Stimulated activated CD4-positive, alpha-beta T cell treated with anti-CD3 and anti-CD28 coated beads, TNF-alpha, amount 100 ng/mL, for 4 hours (primary cell): ENCODE measurements around the gene SPACDR.
"Not testable (repeated sequence)": the region's sequence is repeated elsewhere in the genome, so short reads cannot be mapped to it uniquely, and the experiment has no call there.

ENCODE experiments used
- DNase-seq, 3 experiments: peaks; one replicate each; pipeline ENCODE4 v3.0.0-alpha.2; 2020; ENCODE audit warnings: low read depth in 3 of 3

The SPACDR gene

DNA sequence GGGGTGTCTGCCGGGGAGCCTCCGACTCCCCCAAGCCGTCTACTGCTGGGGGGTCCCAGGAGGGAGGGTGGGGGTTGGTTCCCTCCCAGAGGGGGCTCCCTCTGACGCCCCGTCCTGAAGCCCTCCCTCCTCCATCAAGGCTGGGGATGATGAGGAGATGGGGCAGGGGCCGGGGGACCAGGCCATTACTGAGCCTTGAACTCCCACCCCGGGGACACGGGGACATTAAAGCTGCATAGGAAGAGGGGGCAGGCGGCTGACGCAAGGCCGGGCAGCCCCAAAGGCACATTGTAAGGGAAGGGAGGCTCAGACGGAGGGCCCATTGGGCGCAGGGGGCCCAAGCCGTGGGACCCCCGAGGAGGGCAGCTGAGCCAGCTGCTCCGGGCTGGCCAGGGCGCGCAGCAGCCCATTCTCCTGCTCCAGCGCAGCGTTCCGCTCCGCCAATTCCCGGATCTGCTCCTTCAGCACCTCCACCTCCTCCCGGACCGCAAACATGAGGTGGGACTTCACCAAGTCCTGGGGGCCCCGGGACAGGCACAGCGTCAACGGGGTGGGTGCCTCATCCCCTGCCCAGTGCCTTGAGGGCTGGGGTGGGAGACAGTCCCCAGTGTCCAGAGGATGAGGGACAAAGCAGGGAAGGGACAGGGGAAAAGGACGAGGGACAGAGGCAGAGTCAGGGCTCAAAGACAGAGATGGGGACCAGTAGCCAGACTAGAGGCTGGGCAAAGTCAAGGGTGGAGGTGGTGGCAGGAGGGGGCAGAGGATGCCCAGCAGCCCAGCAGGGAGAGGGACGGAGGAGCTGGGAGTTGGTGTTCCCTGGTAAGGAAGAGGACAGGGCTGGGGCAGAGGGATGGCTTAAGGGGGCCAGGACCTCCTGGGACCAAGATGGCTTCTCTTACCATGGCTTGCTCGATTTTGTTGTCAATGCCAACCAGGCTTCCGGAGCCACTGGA, 2.9 kb upstream of the SPACDR start:
- DNase-seq: no peak

DNA sequence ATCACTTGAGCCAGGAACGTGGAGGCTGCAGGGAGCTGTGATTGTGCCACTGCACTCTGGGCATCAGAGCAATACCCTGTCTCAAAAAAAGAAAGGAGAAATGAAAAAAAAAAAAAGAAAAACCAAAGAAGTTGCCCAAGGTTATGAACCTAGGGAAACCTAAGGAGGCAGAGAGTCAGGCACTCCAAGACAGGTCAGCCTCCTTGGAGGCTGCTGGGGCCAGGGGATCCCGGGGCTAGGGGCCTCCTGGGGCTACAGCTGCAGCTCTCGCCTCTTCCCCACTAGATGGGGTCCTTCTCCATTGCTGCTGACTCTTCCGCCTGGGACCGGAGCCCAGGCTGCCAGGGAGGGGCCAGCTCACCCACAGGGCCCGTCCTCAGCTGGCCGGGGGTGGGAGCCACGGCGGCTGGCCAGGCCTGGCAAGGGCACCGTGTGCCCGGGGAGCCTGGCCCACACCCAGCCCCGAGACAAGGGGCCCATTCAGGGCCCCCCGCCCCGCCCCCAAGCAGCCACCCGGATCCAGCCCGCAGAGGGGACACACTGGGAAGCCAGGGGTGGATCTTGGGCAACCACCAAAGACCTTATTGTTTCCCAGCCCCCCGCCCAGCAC, 1.7 kb upstream of the SPACDR start:
- DNase-seq: no peak

DNA sequence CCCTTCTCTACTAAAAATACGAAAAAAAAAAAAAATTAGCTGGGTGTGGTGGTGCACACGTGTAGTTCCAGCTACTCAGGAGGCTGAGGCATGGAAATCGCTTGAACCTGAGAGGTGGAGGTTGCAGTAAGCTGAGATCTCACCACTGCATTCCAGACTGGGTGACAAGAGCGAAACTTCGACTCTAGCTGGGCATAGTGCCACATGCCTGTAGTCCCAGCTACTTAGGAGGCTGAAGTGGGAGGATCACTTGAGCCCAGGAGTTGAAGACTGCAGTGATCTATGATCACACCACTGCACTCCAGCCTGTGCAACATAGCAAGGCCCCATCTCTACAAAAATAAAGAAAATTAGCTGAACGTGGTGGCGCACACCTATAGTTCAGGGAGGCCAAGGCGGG, 1.2 kb upstream of the SPACDR start:
- DNase-seq: no peak

GRCh38 chr7:100464791-100465190, 731 bp upstream of the SPACDR start:
- DNase-seq: no peak

DNA sequence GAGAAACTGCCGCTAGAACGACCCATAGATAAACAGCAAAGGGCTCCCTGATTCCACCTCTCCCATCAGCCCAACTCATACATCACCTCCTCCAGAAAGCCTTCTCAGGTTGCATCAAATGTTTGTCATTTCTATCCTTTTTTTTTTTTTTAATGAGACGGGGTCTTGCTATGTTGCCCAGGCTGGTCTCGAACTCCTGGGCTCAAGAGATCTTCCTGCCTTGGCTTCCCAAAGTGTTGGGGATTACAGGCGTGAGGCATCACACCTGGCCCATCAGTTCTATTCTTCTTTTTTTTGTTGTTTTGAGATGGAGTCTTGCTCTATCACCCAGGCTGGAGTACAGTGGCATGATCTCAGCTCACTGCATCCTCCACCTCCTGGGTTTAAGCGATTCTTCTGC, 7.0 kb downstream of the SPACDR start:
- no peak for DNase-seq

GRCh38 chr7:100456562-100456961, 7.5 kb downstream of the SPACDR start:
- DNase-seq: no peak

- no peak for DNase-seq
Measured at GRCh38 chr7:100455206-100455605, 8.9 kb downstream of the SPACDR start.

GRCh38 chr7:100453854-100454253, 10.2 kb downstream of the SPACDR start:
- DNase-seq: not testable (repeated sequence)

DNA sequence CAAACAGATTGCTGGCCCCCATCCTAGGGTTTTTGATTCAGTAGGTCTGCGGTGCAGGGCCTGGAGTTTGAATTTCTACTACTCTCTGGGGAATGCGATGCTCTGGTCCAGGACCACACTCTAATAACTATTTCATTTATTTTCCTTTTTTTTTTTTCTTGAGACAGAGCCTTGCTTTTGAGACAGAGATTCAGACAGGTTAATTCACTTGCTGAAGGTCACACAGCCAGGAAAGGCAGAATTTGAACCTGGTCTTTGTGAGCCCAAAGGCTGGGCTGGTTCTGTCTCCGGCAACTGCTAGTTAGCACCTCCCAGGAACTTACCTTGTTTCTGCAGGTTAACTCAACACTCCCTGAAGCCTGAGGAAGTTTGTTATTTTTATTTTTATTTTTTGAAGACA, 11.5 kb downstream of the SPACDR start:
- no peak for DNase-seq

- no peak for DNase-seq
Measured at GRCh38 chr7:100449190-100449795, 14.8 kb downstream of the SPACDR start.

GRCh38 chr7:100447363-100447762, 16.7 kb downstream of the SPACDR start:
- not testable (repeated sequence) for DNase-seq

DNA sequence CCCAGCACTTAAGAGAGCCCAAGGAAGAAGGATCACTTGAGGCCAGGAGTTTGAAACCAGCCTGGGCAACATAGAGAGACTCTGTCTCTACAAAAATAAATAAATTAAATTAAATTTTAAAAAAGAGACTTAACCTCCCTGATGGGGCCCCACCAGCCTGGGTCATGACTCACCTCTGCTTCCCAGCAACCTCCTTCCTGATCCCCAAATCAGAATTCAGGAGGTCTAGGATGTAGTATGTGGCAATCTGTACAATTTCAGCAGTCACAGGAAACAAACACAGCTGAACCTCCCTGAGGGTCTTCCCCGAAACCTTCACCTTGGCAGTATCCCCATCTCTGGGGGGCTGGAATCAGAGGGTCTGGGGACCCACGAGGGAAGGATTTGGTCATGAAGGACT, 18.0 kb downstream of the SPACDR start:
- no peak for DNase-seq

GRCh38 chr7:100444311-100445278, 19.5 kb downstream of the SPACDR start:
- no peak for DNase-seq

GRCh38 chr7:100443096-100443840, 20.8 kb downstream of the SPACDR start:
- DNase-seq: no peak

GRCh38 chr7:100441641-100442535, 22.2 kb downstream of the SPACDR start:
- no peak for DNase-seq

- not testable (repeated sequence) for DNase-seq
Measured at GRCh38 chr7:100439244-100439643, 24.8 kb downstream of the SPACDR start.

DNA sequence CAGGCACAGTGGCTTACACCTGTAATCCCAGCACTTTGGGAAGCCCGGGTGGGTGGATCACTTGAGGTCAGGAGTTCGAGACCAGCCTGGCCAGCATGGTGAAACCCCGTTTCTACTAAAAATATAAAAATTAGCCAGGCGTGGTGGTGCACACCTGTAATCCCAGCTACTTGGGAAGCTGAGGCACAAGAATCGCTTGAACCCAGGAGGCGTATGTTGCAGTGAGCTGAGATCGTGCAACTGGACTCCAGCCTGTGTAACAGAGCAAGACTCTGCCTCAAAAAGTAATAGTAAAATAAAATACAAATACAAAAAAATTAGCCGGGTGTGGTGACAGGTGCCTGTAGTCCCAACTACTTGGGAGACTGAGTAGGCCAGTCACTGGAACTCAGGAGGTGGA, 25.3 kb downstream of the SPACDR start:
- DNase-seq: not testable (repeated sequence)

DNA sequence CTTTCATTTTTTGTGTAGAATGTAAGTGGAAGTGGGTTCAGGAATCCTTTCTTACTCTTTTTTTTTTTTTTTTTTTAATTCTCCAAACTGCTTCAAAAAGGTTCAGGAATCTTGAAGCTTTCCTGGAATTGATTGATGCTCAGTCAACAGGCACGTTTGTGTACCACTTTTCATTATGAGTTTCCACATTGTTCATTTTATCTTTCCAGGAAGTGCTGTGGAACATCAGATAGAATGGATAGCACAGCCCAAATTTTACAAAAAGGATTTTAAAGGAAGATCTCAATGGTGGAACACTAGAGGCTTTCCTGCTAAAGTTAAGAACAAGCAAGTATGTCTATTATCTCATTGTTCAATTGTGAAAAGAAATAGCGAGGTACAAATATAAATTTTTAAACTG, 25.9 kb downstream of the SPACDR start:
- DNase-seq: no peak

GRCh38 chr7:100437150-100438100, 26.6 kb downstream of the SPACDR start:
- DNase-seq: no peak
